HG03565 (cell line): ENCODE results near the gene KBTBD2.
"Not testable (repeated sequence)": the region's sequence is repeated elsewhere in the genome, so short reads cannot be mapped to it uniquely, and the experiment has no call there.

Experiments used
- ATAC-seq: cut with Tn5 transposase; IDR thresholded peaks from one replicate; pipeline ENCODE4 v1.9.1; 2021; ENCODE audit warnings: mild to moderate bottlenecking, moderate library complexity; ENCODE audit not compliant: unreplicated experiment

Gene KBTBD2

DNA sequence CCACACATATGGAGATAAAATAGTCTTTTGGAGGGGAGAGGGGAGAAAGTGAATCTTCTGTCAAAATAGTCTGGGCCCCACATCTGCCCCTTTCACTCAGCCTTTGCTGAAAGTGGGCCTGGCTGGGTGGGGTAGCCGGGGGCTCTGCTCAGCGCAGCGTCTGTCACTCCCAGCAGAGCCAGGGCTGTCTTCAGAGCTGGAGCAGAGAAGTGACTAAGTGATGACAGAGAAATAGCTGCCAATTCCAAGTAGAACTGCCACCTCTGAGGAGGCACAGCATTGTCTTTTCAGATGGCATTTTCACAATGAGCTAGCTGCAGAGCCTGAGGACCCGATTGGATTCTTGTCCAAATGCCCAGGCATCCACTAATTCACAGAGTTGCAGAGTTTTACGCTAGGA lies 34.5 kb downstream of the KBTBD2 start:
- not testable (repeated sequence) for ATAC-seq

DNA sequence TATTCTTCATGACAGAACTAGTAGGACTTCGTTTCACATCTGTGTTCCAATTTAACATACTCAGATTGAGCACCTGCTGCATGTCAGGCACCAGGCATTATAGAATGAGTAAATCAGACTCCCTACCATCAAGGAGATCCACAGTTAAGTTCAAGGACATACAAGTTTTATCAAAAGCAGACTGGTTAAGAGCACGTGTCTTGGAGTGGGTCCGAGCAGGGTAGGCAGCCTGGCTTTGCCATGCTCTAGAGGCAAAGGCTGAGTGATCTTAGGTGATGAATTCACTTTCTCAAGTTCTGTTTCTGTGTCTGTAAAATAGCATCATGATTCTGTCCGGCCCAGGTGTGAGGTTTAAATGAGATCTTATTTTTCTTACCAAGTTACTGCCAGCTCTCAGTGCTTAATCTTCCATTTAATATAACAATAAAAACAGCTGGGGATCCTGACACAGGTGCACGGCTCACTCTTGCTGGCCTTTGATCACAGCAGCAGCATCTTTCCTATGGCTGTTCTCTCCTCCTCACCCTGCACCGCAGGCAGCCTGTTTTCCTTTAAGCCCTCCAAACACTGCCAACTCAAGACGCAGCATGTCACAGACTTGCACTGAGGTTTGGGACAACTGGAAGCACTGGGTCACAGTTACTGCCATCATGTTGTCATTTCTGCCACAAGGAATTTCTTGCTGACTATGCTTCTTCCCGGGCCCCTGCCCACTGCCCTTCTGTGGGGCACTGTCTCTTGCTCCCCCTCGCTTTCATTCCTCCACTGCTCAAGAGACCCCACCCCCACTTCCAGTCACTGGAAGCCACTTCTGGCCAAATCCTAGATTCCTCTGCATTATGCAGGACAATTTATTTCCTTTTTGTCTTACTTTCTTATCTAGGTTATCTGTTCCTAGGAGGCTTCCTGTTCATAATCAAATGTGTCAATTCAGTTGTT lies 35.5 kb downstream of the KBTBD2 start:
- ATAC-seq, result not testable (repeated sequence)

DNA sequence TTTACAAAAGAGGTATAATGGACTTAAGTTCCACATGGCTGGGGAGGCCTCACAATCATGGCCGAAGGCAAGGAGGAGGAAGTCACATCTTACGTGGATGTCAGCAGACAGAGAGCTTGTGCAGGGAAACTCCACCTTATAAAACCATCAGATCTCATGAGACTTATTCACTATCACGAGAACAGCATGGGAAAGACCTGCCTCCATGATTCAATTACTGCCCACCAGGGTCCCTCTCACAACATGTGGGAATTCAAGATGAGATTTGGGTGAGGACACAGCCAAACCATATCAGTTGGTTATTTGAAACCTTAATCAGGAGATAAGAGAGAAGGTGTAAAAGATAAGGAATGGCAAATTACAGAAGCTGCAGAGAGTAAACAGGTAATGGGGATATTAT lies 40.9 kb downstream of the KBTBD2 start:
- ATAC-seq, result not testable (repeated sequence)

DNA sequence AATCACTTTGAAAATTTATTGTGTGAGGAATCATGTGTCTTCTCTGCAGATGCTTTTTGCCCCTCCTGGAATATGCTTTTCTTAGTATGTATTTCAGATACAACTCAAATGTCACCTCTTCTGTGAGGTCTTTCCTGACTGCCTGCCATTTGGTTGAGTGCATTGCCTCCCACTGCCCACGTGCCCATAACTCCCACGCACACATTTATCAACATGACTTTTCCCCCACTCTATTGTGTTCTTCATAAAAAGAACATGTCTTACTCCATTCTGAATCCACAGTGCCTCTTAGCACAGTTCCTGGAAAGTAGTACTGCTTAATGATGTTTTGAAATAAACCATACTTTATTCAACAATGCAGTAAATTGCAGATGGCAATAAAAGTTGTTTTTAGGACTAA lies 42.9 kb downstream of the KBTBD2 start:
- not testable (repeated sequence) for ATAC-seq

DNA sequence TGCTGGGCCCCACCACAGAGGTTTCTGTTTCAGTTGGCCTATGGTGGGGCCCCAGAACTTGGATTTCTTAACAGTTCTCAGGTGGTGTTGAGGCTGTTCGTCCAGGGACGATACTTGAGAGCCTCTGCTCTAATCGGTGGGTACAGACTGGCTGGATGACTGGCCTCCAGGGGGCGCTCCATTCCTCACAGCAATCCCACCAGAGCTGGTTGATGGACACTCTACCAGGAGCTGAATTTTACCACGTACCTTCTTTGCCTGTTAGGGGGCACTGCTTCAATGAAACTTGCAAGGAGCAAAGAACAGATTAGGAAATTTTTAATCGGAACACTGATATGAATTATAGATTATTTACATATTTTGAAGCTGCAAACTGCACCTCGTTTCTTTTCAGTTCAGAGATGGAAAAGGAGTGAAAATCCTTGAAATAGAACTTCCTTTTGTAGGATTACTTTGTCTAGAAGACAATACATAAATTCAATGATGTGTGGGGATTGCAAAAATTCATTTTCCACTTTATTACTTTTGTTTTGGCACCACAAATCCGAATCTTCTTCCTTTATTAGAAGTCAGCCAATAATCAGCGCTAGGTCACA lies 44.8 kb downstream of the KBTBD2 start:
- ATAC-seq, result peak; percentile 99

DNA sequence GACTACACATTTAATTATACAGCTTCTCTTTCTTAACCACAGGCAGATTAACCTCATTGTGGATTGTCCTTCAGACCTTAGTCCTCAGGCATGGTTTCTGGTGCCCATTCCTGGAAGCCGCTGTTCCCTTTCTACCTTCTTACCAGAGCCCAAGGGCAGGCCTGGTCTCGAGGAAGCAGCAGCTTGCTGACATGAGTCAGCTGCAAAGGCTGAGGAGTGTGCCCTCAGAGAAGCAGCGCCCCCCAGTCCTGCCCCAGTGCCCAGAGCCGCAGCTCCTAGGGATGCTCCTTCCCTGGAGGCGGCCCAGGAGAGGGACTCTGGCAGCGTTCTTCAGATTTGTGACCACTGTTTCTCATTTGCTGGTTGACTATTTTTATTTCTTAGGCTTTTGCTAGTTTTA lies 46.8 kb downstream of the KBTBD2 start:
- not testable (repeated sequence) for ATAC-seq

DNA sequence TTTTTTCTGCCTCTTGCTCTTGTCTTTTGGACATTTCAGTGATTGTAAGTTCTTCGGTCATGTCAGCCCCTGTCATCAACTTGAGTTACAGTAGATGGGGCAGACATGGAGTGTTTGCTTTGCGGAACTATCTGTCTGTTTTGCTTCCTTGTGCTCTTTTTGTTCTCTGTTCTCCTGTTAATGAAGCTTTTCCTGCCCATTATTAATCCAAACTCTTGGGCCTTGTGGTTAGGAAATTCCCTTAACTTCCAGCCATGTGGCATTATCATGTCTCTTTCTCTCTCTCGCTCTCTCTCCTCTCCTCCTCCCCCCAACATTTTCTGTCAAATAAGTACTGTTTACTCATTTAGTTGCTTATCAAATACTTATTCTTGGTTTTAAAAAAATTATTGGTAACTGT lies 47.8 kb downstream of the KBTBD2 start:
- not testable (repeated sequence) for ATAC-seq

DNA sequence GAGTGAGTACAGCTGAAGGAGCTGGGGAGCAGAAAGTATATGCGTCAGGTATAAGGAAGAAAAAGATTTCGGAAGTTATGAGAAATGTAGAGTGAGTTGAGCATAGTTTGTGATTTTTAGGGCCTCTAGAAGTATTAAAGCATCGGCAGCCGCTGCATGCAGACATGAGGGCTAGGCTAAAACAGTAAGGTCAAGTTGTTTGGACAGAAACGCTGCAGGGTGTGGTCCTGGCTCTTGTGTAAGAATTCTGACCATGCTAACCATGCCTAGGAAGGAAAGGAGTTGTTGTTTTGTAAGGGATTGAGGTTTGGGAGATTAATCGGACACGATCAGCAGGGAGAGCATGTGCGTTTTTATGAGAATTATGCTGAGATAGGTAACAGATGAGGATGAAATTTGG lies 51.7 kb downstream of the KBTBD2 start:
- ATAC-seq, result not testable (repeated sequence)

DNA sequence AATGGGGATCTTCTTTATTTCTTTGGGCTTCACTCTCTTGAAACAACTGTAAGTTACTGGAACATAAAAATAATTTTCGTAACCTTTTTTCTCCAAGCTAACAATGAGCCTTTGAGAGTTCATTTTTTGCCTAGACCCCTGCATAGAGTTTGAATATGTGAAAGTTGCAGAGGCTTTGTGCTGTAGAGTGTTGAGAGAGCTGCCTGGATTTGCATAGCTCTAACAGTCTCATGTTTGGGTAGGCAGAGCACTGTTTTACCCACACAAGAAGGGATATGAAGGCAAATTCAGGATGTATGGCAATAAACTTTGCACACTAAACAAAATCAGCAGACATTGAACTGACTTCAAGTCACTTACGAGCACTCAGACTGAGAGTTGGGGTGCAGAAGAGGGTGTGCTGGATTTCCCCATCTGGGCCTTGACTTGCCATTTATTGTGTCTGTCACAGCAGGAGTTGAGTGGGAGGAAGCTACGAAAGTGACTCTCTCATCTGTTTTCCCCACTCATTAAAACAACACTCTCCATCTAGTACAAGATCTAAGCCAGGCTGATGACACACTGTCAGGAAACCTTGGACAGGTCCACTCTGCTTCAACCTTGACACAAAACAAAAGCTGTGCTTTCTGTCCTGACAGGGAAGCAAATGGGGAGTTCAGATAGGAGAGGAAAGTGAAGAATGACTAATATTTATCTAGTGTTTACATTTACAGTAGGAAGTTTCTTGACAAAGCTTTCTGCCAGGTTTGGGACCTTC lies 62.4 kb downstream of the KBTBD2 start:
- ATAC-seq, result peak; percentile 87
